OCI-LY1 (cell line): ENCODE data around the gene SMKR1.

ENCODE experiments used
- H2AFZ ChIP-seq: fragments of 200-600 bp; sonication (generic), shearing (Covaris generic); 2 replicates; pipeline ENCODE4 v1.6.0; 2014; ENCODE audit warnings: antibody characterized with exemption, mild to moderate bottlenecking, low read length
- H3F3A ChIP-seq: fragments of 200-600 bp; sonication (generic), shearing (Covaris generic); 2 replicates; pipeline ENCODE4 v1.6.0; 2014; ENCODE audit warnings: mild to moderate bottlenecking, antibody characterized with exemption, low read length, moderate library complexity; ENCODE audit not compliant: insufficient read depth
- H3K27ac ChIP-seq: fragments of 200-600 bp; sonication (generic); 2 replicates; pipeline ENCODE4 v1.5.1; 2014; ENCODE audit warnings: low read length, mixed run types, mild to moderate bottlenecking, low read depth; ENCODE audit not compliant: poor library complexity, severe bottlenecking
- H3K27me3 ChIP-seq: fragments of 200-600 bp; sonication (generic); 2 replicates; pipeline ENCODE4 v1.6.0; 2014; ENCODE audit warnings: antibody characterized with exemption, mild to moderate bottlenecking, low read length, moderate library complexity; ENCODE audit not compliant: insufficient read depth
- H3K36me3 ChIP-seq: fragments of 200-600 bp; sonication (generic); 2 replicates; pipeline ENCODE4 v1.6.1; 2014; ENCODE audit warnings: mild to moderate bottlenecking, antibody characterized with exemption, low read length, moderate library complexity, mixed read lengths; ENCODE audit not compliant: insufficient read depth
- H3K4me1 ChIP-seq: fragments of 200-600 bp; sonication (generic); 2 replicates; pipeline ENCODE4 v1.5.1; 2014; ENCODE audit warnings: mild to moderate bottlenecking, low read length, moderate library complexity; ENCODE audit not compliant: insufficient read depth, severe bottlenecking
- H3K4me2 ChIP-seq: fragments of 200-600 bp; sonication (generic), shearing (Covaris generic); 2 replicates; pipeline ENCODE4 v1.6.1; 2014; ENCODE audit warnings: low read length
- H3K4me3 ChIP-seq: fragments of 200-600 bp; sonication (generic); 2 replicates; pipeline ENCODE4 v1.5.1; 2014; ENCODE audit warnings: low read length, low read depth, mild to moderate bottlenecking, mixed read lengths; ENCODE audit not compliant: poor library complexity, severe bottlenecking
- H3K79me2 ChIP-seq: fragments of 200-600 bp; shearing (Covaris generic); 2 replicates; pipeline ENCODE4 v1.6.1; 2016; ENCODE audit warnings: mixed run types, low read length, mixed read lengths; ENCODE audit not compliant: insufficient read depth
- H3K9ac ChIP-seq: fragments of 200-600 bp; sonication (generic), shearing (Covaris generic); 2 replicates; pipeline ENCODE4 v1.6.1; 2014; ENCODE audit warnings: mild to moderate bottlenecking, low read length, mixed read lengths
- H3K9me2 ChIP-seq: fragments of 200-600 bp; sonication (generic), shearing (Covaris generic); 2 replicates; pipeline ENCODE4 v1.6.1; 2014; ENCODE audit warnings: low read depth, mild to moderate bottlenecking, low read length, mixed read lengths
- H3K9me3 ChIP-seq: fragments of 200-600 bp; shearing (Covaris generic); 2 replicates; pipeline ENCODE4 v1.6.1; 2014; ENCODE audit warnings: low read length, mixed read lengths
- H4K20me1 ChIP-seq: fragments of 200-600 bp; sonication (generic), shearing (Covaris generic); 2 replicates; pipeline ENCODE4 v1.6.0; 2016; ENCODE audit warnings: mild to moderate bottlenecking, low read length; ENCODE audit not compliant: insufficient read depth
- EZH2 ChIP-seq: fragments of 200-600 bp; sonication (generic), shearing (Covaris generic); IDR thresholded peaks from 2 replicates; pipeline ENCODE4 v1.8.0; 2017; ENCODE audit warnings: borderline replicate concordance, mixed run types, mild to moderate bottlenecking, antibody characterized with exemption, low read length, moderate library complexity, mixed read lengths
- TF ChIP-seq, protein P1 (sequence below): fragments of 200-600 bp; sonication (generic), shearing (Covaris generic); IDR thresholded peaks from 2 replicates; pipeline ENCODE4 v1.5.1; 2017; ENCODE audit warnings: mild to moderate bottlenecking, antibody characterized with exemption, low read length, moderate library complexity, mixed read lengths

Gene SMKR1

DNA sequence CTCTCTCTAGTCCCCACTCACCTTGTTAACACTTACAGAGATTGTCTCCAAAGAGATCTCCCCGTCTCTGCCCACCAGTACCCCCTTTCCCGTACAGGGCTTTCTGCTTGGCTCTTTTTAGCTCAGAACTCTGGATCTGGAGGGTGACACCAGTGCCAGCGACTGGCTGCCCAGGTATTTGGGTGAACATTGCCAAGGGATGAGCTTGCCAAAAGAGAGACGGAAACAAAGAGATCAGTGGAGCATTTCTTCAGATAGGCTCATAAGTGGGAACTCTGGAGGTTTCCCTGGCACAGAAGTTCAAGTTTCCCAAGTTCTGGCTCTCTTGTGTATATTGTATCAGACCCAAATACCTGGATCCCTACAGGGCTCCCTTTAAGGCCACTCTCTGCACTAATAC, 38.1 kb upstream of the SMKR1 start:
- Histone ChIP-seq H3K9ac (no peak overlapping the region), H2AFZ (no peak overlapping the region), H3K4me2 (no peak overlapping the region), H3K79me2 (no peaks in the 10 kb centered on the region), H3K4me1 (no peaks in the 10 kb centered on the region), H3K4me3 (no peak overlapping the region), H3K9me2 (no peaks in the 10 kb centered on the region), H4K20me1 (no peaks in the 10 kb centered on the region), H3K27ac (no peak overlapping the region), H3K36me3 (peaks cover 5% of the 10 kb centered on the region; the same call in 1 of the 2 replicates), H3K27me3 (no peaks in the 10 kb centered on the region), H3F3A (no peaks in the 10 kb centered on the region), H3K9me3 (no peaks in the 10 kb centered on the region)
- TF ChIP-seq EZH2, result no peak

DNA sequence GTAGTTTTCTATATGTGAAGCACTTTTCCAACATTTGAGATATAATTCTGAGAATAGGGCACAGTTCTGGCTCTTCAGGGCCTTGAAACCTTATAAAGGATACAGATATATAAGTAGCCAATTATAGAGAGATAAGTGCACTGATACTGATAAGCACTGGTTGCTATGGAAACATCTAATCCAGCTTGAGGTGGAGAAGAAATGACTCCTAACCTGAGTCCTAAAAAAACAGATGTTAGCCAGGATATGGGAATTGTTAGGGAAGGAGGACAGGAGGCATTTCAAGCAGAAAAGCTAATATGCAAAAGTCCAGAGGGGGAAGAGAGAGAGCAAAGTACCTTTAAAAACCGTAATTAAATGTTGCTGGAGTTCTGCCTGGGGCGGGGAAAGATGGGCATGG, 37.3 kb upstream of the SMKR1 start:
- no peak for TF ChIP-seq EZH2
- TF ChIP-seq, protein P1, sequence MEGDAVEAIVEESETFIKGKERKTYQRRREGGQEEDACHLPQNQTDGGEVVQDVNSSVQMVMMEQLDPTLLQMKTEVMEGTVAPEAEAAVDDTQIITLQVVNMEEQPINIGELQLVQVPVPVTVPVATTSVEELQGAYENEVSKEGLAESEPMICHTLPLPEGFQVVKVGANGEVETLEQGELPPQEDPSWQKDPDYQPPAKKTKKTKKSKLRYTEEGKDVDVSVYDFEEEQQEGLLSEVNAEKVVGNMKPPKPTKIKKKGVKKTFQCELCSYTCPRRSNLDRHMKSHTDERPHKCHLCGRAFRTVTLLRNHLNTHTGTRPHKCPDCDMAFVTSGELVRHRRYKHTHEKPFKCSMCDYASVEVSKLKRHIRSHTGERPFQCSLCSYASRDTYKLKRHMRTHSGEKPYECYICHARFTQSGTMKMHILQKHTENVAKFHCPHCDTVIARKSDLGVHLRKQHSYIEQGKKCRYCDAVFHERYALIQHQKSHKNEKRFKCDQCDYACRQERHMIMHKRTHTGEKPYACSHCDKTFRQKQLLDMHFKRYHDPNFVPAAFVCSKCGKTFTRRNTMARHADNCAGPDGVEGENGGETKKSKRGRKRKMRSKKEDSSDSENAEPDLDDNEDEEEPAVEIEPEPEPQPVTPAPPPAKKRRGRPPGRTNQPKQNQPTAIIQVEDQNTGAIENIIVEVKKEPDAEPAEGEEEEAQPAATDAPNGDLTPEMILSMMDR, result no peak
- Histone ChIP-seq H3K9me3 (no peaks in the 10 kb centered on the region), H3K4me2 (no peak overlapping the region), H2AFZ (no peak overlapping the region), H3K36me3 (peaks cover 2% of the 10 kb centered on the region; the same call in 1 of the 2 replicates), H3K9ac (no peak overlapping the region), H3K27me3 (no peaks in the 10 kb centered on the region), H3K4me1 (no peaks in the 10 kb centered on the region), H3F3A (no peaks in the 10 kb centered on the region), H3K27ac (no peak overlapping the region), H3K79me2 (no peaks in the 10 kb centered on the region), H4K20me1 (no peaks in the 10 kb centered on the region), H3K4me3 (no peak overlapping the region), H3K9me2 (no peaks in the 10 kb centered on the region)

DNA sequence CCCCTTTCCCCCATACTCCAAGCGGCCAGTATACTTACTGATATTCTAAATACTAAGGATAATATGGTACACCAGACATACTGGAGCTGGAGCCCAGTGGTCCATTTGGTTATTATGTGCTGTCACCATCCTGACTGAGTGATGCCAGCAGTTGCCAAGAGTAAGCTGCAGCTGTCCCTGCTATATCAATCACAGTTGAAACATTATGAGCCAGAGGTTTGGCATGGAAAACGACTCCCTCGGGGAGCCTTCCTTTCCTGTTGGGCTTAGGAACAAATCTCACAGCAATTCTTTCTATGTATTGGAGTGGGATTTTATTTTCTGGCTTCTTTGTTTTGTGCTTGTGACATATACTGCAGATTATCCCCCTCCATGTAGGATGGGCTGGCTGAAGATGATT, 35.5 kb upstream of the SMKR1 start:
- H3K9me2 ChIP-seq, result no peaks in the 10 kb centered on the region
- no peaks in the 10 kb centered on the region for H3K79me2 ChIP-seq
- no peak overlapping the region for H3K27ac ChIP-seq

DNA sequence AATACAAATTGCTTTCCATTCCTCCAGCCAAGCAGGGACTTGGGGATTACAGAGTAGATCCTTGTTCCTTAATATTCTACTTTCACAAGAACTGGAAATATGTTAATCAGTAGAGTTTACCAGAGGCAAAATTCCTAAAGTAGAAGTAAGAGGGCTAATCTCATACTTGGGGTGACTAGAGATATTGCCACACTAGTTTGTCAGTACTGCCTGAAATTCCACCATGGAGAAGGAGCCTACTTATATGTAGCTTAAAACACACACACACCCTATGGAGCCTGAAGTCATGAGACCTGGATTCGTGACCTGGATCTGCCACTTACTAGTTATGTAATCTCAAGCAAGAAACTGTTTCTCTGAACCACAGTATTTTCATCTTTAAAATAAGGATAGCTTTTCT, 34.2 kb upstream of the SMKR1 start:
- H3K27me3 ChIP-seq, result no peaks in the 10 kb centered on the region
- no peaks in the 10 kb centered on the region for H3K9me3 ChIP-seq
- H3K27ac ChIP-seq, result no peak overlapping the region
- H3K36me3 ChIP-seq, result no peaks in the 10 kb centered on the region
- H3K4me2 ChIP-seq, result no peak overlapping the region
- H3K4me3 ChIP-seq, result no peak overlapping the region
- TF ChIP-seq EZH2, result no peak
- TF ChIP-seq, protein P1, result no peak
- no peaks in the 10 kb centered on the region for H3K9me2 ChIP-seq
- H3F3A ChIP-seq, result no peaks in the 10 kb centered on the region
- no peaks in the 10 kb centered on the region for H3K4me1 ChIP-seq
- H3K9ac ChIP-seq, result no peak overlapping the region
- H2AFZ ChIP-seq, result no peak overlapping the region
- no peaks in the 10 kb centered on the region for H4K20me1 ChIP-seq
- H3K79me2 ChIP-seq, result no peaks in the 10 kb centered on the region

More for the DNA sequence above, 35.5 kb upstream of the SMKR1 start:
- H3F3A ChIP-seq, result no peaks in the 10 kb centered on the region
- H3K4me2 ChIP-seq, result no peak overlapping the region
- no peak overlapping the region for H2AFZ ChIP-seq
- no peaks in the 10 kb centered on the region for H3K27me3 ChIP-seq
- H4K20me1 ChIP-seq, result no peaks in the 10 kb centered on the region
- H3K4me3 ChIP-seq, result no peak overlapping the region
- no peaks in the 10 kb centered on the region for H3K36me3 ChIP-seq
- TF ChIP-seq EZH2, result no peak
- TF ChIP-seq, protein P1, result no peak
- no peaks in the 10 kb centered on the region for H3K4me1 ChIP-seq
- no peaks in the 10 kb centered on the region for H3K9me3 ChIP-seq
- H3K9ac ChIP-seq, result no peak overlapping the region
